Measurements from ENCODE around the gene SMOC2. TPM values are rescaled to one million over a fixed set of nuclear protein-coding genes. Genes with fewer than 3 reads are reported as not detected.

Gene SMOC2
- total and polyA plus RNA-seq, 2 experiments from 2014 or later = 51.0 to 88.7 TPM

DNA sequence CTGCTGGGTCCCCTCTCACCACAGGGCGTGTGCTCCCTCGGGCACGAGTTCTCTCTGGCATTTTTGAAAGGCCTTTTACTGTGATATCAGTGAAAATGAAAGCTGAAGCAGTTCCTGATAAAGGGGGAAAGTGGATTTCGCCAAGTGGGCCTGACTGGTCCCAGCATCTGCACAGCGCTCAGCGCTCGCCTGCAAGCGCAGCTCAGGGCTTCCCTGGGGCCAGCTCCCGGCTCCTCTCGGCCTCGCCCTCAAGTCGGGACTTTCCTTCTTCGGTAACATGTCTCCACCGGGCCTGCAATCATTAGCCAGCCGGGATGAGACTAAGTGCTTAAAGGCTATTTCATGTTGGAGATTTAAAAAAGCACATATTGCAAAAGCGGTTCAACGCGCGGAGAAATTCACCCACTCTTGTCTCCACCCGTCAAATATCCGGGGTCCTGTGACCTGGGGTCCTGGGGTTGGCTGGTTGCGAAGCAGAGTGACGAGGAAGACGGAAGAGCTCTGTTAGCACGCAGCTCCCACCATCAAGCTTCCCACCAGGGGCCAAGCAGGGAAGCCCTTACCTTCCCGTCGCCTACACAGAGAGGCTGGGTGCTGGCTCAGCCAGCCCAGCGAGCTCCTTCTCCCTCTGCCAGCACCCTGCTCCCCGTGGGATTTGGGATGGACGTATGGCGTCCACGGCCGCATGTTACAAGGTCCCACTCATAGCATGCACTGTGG is 114.1 kb downstream of the SMOC2 start:
- TF ChIP-seq, protein P1, sequence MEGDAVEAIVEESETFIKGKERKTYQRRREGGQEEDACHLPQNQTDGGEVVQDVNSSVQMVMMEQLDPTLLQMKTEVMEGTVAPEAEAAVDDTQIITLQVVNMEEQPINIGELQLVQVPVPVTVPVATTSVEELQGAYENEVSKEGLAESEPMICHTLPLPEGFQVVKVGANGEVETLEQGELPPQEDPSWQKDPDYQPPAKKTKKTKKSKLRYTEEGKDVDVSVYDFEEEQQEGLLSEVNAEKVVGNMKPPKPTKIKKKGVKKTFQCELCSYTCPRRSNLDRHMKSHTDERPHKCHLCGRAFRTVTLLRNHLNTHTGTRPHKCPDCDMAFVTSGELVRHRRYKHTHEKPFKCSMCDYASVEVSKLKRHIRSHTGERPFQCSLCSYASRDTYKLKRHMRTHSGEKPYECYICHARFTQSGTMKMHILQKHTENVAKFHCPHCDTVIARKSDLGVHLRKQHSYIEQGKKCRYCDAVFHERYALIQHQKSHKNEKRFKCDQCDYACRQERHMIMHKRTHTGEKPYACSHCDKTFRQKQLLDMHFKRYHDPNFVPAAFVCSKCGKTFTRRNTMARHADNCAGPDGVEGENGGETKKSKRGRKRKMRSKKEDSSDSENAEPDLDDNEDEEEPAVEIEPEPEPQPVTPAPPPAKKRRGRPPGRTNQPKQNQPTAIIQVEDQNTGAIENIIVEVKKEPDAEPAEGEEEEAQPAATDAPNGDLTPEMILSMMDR (IDR thresholded peaks at IDR 0.05; ENCODE audit: poor library complexity) = no peak
- no peak for TF ChIP-seq EZH2phosphoT487 (IDR thresholded peaks at IDR 0.05; ENCODE audit: low read depth, severe bottlenecking, unreplicated experiment)
- TF ChIP-seq EZH2 (IDR thresholded peaks at IDR 0.05; ENCODE audit: borderline replicate concordance) = no peak
- WGBS (ENCODE audit: low lambda C conversion rate, missing lambda C conversion rate) = 96% methylated on average over 32 of the region's 33 CpGs
- Histone ChIP-seq H3K27me3 (no peaks in the 10 kb centered on the region), H3K27ac (peak overlapping the region; percentile 30), H3K4me1 (ENCODE audit: insufficient read depth) (peaks cover 2% of the 10 kb centered on the region), H3K9me2 (replicated peaks; ENCODE audit: insufficient read depth) (no peaks in the 10 kb centered on the region), H3K4me2 (no peak overlapping the region), H3K4me3 (no peak overlapping the region), H3K9me3 (ENCODE audit: low read depth) (no peaks in the 10 kb centered on the region), H3K36me3 (replicated peaks; ENCODE audit: insufficient read depth, low read depth) (no peaks in the 10 kb centered on the region), H2AFZ (no peak overlapping the region), H3K79me2 (no peaks in the 10 kb centered on the region), H4K20me1 (ENCODE audit: insufficient read depth, poor library complexity, severe bottlenecking) (no peaks in the 10 kb centered on the region)
- DNase-seq (ENCODE audit: low spot score) = no peak

DNA sequence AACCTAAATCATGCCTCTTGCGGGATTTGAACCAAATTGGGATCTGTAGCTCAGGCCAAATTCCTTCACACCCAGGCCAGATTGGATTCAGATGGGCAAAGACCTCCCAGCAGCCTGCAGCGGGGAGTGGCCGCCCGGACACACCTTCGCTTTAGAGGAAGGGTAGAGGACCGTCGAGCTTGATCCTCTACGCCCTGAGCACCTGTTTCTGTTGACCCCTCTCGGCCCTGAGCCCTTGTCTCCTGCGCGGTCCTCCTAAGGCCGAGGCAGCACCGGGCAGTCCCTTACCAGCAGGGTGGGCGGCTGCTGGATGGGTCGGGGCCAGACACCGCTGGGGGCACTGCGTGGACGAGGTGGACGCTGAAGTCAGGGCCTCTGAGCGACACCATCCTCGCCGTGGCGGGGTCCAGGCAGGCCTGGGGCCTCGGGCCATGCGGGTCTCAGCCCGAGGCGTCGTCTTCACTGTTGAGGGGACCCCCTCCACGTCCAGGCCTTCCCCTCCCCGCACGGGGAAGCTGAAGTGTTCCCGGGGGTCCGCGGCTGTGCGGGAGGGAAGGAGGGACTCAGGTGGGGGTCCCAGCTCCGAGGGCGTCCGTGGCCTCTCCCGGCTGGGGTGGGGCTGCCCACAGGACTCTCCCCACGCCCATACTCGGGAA is 114.8 kb downstream of the SMOC2 start:
- Histone ChIP-seq H3K9me3 (ENCODE audit: low read depth) (no peaks in the 10 kb centered on the region), H3K27ac (no peak overlapping the region), H3K9me2 (replicated peaks; ENCODE audit: insufficient read depth) (no peaks in the 10 kb centered on the region), H3K27me3 (no peaks in the 10 kb centered on the region), H3K4me2 (no peak overlapping the region), H3K36me3 (replicated peaks; ENCODE audit: insufficient read depth, low read depth) (no peaks in the 10 kb centered on the region), H4K20me1 (ENCODE audit: insufficient read depth, poor library complexity, severe bottlenecking) (no peaks in the 10 kb centered on the region), H3K4me1 (ENCODE audit: insufficient read depth) (peaks cover 3% of the 10 kb centered on the region), H2AFZ (no peak overlapping the region), H3K4me3 (no peak overlapping the region), H3K79me2 (no peaks in the 10 kb centered on the region)
- WGBS (ENCODE audit: low lambda C conversion rate, missing lambda C conversion rate) = 98% methylated on average over 27 of the region's 41 CpGs
- DNase-seq (ENCODE audit: low spot score) = no peak
- TF ChIP-seq, protein P1 (IDR thresholded peaks at IDR 0.05; ENCODE audit: poor library complexity) = no peak
- TF ChIP-seq EZH2phosphoT487 (IDR thresholded peaks at IDR 0.05; ENCODE audit: low read depth, severe bottlenecking, unreplicated experiment) (no peak), EZH2 (IDR thresholded peaks at IDR 0.05; ENCODE audit: borderline replicate concordance) (no peak)

- no peaks in the 10 kb centered on the region for H3K27me3 ChIP-seq
- no peak overlapping the region for H3K4me3 ChIP-seq
- H3K4me2 ChIP-seq = no peak overlapping the region
- TF ChIP-seq EZH2 (IDR thresholded peaks at IDR 0.05; ENCODE audit: borderline replicate concordance) (no peak), EZH2phosphoT487 (IDR thresholded peaks at IDR 0.05; ENCODE audit: low read depth, severe bottlenecking, unreplicated experiment) (no peak)
- TF ChIP-seq, protein P1 (IDR thresholded peaks at IDR 0.05; ENCODE audit: poor library complexity) = no peak
- H3K36me3 ChIP-seq (replicated peaks; ENCODE audit: insufficient read depth, low read depth) = no peaks in the 10 kb centered on the region
- H2AFZ ChIP-seq = no peak overlapping the region
- no peaks in the 10 kb centered on the region for H3K9me3 ChIP-seq (ENCODE audit: low read depth)
- H4K20me1 ChIP-seq (ENCODE audit: insufficient read depth, poor library complexity, severe bottlenecking) = no peaks in the 10 kb centered on the region
- H3K79me2 ChIP-seq = no peaks in the 10 kb centered on the region
- no peak overlapping the region for H3K27ac ChIP-seq
- no peaks in the 10 kb centered on the region for H3K9me2 ChIP-seq (replicated peaks; ENCODE audit: insufficient read depth)
- H3K4me1 ChIP-seq (ENCODE audit: insufficient read depth) = peaks cover 3% of the 10 kb centered on the region
- no peak for DNase-seq (ENCODE audit: low spot score)
- WGBS (ENCODE audit: low lambda C conversion rate, missing lambda C conversion rate) = 98% methylated on average over 8 of the region's 8 CpGs
Measured at GRCh38 chr6:168557512-168557911, 116.5 kb downstream of the SMOC2 start.
